ENCODE results near the gene ITM2A. TPM values are rescaled to one million over a fixed set of nuclear protein-coding genes. Genes with fewer than 3 reads are reported as not detected.

ITM2A gene
- total RNA-seq, 1 experiment from 2014 or later = not detected

DNA sequence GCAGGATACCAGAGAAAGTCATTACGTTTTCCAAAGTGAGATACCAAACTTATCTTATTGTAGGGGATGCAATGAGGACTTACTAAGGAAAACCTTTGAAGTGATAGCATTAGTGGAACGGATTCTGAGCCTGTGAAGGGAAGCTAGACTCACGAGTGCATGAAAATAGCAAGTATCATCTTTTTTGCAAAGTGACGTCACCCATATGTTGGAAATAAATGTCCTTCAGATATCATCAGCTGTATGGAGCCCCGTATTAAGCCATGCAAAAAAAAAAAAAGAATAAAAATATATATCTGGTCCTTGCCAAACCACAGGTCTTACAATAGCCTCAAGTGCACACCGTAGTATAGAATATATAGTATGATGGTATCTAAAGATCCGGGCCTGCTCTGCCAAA, 46.8 kb upstream of the ITM2A start:
- intact Hi-C loops (cut with micrococcal nuclease) = no loop called here
- Histone ChIP-seq H3K9me2 (ENCODE audit: insufficient read depth) (no peaks in the 10 kb centered on the region), H3K9me3 (ENCODE audit: control insufficient read depth in 1 of 2, insufficient read depth in 1 of 2, low read depth in 1 of 2, low read length in 2 of 2) (no peaks in the 10 kb centered on the region), H3K79me2 (ENCODE audit: insufficient read depth, low read length) (no peaks in the 10 kb centered on the region), H3K9ac (ENCODE audit: low read length) (no peak overlapping the region), H2AFZ (ENCODE audit: low read depth, low read length, poor library complexity, severe bottlenecking) (no peak overlapping the region), H3K4me2 (ENCODE audit: low read length) (no peak overlapping the region), H4K20me1 (ENCODE audit: insufficient read depth) (no peaks in the 10 kb centered on the region), H3K4me3 (replicated peaks in 1 of 2; ENCODE audit: low read depth in 1 of 2, low read length in 2 of 2) (no peak overlapping the region), H3K4me1 (ENCODE audit: control insufficient read depth in 1 of 2, insufficient read depth in 2 of 2, low read length in 2 of 2) (no peaks in the 10 kb centered on the region), H3K27ac (ENCODE audit: low read depth, low read length) (no peak overlapping the region), H3K27me3 (ENCODE audit: insufficient read depth, low read length) (no peaks in the 10 kb centered on the region), H3K36me3 (ENCODE audit: control insufficient read depth in 1 of 2, insufficient read depth in 2 of 2, low read length in 2 of 2) (no peaks in the 10 kb centered on the region)
- ChIA-PET RAD21 (ENCODE audit: low non-redundant PET in 1 of 2, low total read pairs in 2 of 2, uncharacterized antibody in 2 of 2, unreplicated experiment in 2 of 2) (no interaction called here), CTCF (no interaction called here), POLR2A (no interaction called here)
- no TSS peak for BruUV-seq (replicated peaks)
- DNase-seq (ENCODE audit: low read depth, low spot score) (no peak), ATAC-seq (no peak)
- no peak for TF ChIP-seq RAD21 (IDR thresholded peaks at IDR 0.05; ENCODE audit: low read depth)
- TF ChIP-seq REST (IDR thresholded peaks at IDR 0.05; ENCODE audit: low read depth) = no peak
- TF ChIP-seq ELF1 (IDR thresholded peaks at IDR 0.05; ENCODE audit: borderline replicate concordance, low read depth) = no peak
- TF ChIP-seq JUND (IDR thresholded peaks at IDR 0.05) = no peak
- TF ChIP-seq CBX3 (IDR thresholded peaks at IDR 0.05; ENCODE audit: low read depth) = no peak
- TF ChIP-seq, protein P1, sequence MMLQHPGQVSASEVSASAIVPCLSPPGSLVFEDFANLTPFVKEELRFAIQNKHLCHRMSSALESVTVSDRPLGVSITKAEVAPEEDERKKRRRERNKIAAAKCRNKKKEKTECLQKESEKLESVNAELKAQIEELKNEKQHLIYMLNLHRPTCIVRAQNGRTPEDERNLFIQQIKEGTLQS (IDR thresholded peaks at IDR 0.05) = no peak
- TF ChIP-seq SIN3A (IDR thresholded peaks at IDR 0.05; ENCODE audit: low read depth) = no peak
- no peak for TF ChIP-seq POLR2AphosphoS5 (IDR thresholded peaks at IDR 0.05; ENCODE audit: low read depth, low read length)
- no peak for TF ChIP-seq EGR1 (IDR thresholded peaks at IDR 0.05; ENCODE audit: low read depth)
- TF ChIP-seq, protein P2, sequence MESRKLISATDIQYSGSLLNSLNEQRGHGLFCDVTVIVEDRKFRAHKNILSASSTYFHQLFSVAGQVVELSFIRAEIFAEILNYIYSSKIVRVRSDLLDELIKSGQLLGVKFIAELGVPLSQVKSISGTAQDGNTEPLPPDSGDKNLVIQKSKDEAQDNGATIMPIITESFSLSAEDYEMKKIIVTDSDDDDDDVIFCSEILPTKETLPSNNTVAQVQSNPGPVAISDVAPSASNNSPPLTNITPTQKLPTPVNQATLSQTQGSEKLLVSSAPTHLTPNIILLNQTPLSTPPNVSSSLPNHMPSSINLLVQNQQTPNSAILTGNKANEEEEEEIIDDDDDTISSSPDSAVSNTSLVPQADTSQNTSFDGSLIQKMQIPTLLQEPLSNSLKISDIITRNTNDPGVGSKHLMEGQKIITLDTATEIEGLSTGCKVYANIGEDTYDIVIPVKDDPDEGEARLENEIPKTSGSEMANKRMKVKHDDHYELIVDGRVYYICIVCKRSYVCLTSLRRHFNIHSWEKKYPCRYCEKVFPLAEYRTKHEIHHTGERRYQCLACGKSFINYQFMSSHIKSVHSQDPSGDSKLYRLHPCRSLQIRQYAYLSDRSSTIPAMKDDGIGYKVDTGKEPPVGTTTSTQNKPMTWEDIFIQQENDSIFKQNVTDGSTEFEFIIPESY (IDR thresholded peaks at IDR 0.05; ENCODE audit: extremely low read depth, insufficient replicate concordance, low read length) = no peak
- TF ChIP-seq POLR2A (IDR thresholded peaks at IDR 0.05; ENCODE audit: borderline replicate concordance, extremely low read depth, insufficient read depth, insufficient read length) = no peak
